ENCODE results near the gene PURB.

- peak; percentile 48 for TF ChIP-seq POLR2A (IDR thresholded peaks at IDR 0.05; ENCODE audit: low read depth, low read length)
- TF ChIP-seq CTCF (conservative IDR thresholded peaks at IDR 0.05; ENCODE audit: low read depth, low read length): no peak
Measured at GRCh38 chr7:44881610-44882009, 3.7 kb downstream of the PURB start.
